ENCODE results near the gene INPP5A.

GRCh38 chr10:132562916-132563456 is 25.4 kb downstream of the INPP5A start:
- TF ChIP-seq USF1 (IDR thresholded peaks at IDR 0.05) (no peak), TEAD4 (IDR thresholded peaks at IDR 0.05) (no peak), CEBPB (IDR thresholded peaks at IDR 0.05) (no peak), TCF12 (IDR thresholded peaks at IDR 0.05; ENCODE audit: low read depth) (no peak), RAD21 (IDR thresholded peaks at IDR 0.05; ENCODE audit: low read depth) (no peak)
